SK-N-SH (cell line): ENCODE data around the gene TAGLN2. TPM values are rescaled to one million over a fixed set of nuclear protein-coding genes. Genes with fewer than 3 reads are reported as not detected.

Experiments
- CTCF ChIA-PET: fragments of 300-600, 350-600 bp; formaldehyde crosslinking; extraction: SDS; loops from one replicate; lab custom pipeline; 2021; lab: Yijun Ruan, JAX
- POLR2A ChIA-PET: fragments of 350-600 bp; sonication (Branson Sonifier 250); formaldehyde crosslinking; extraction: SDS; loops from one replicate; lab custom pipeline; 2020; ENCODE audit warnings: antibody characterized with exemption, inconsistent platforms; lab: Yijun Ruan, JAX
- DNase-seq: peaks from one replicate; pipeline ENCODE4 v3.0.0; 2012
- H2AFZ ChIP-seq: fragments of 200-600 bp; sonication (generic); 2 replicates; pipeline ENCODE4 v1.8.1; 2016; ENCODE audit warnings: antibody characterized with exemption, mild to moderate bottlenecking, low read depth
- H3F3A ChIP-seq: fragments of 200-600 bp; sonication (generic); replicated peaks from 2 replicates; pipeline ENCODE3; 2016; ENCODE audit warnings: antibody characterized with exemption, mild to moderate bottlenecking; ENCODE audit not compliant: insufficient read depth
- H3K27ac ChIP-seq, 2 experiments: fragments of 200-500 bp in 1 of 2; fragments of 200-600 bp in 1 of 2; sonication (Bioruptor generic) in 1 of 2; sonication (generic), shearing (Covaris generic) in 1 of 2; 2 replicates each; pipeline versions ENCODE4 v1.5.1 to v1.6.1; 2014 to 2016; ENCODE audit warnings: low read depth in 2 of 2, inconsistent platforms in 1 of 2, low read length in 1 of 2, mild to moderate bottlenecking in 1 of 2, mixed read lengths in 1 of 2
- H3K27me3 ChIP-seq: fragments of 200-600 bp; sonication (generic), shearing (Covaris generic); 2 replicates; pipeline ENCODE4 v1.6.1; 2016; ENCODE audit warnings: mixed run types; ENCODE audit not compliant: insufficient read depth
- H3K36me3 ChIP-seq, 2 experiments: fragments of 200-500 bp in 1 of 2; fragments of 200-600 bp in 1 of 2; sonication (Bioruptor generic) in 1 of 2; sonication (generic) in 1 of 2; replicated peaks in 1 of 2; 2 replicates each; pipeline versions ENCODE3 to v1.5.1; 2014 to 2016; ENCODE audit warnings: low read length in 1 of 2, mild to moderate bottlenecking in 1 of 2; ENCODE audit not compliant: insufficient read depth in 2 of 2, control insufficient read depth in 1 of 2
- H3K4me1 ChIP-seq, 2 experiments: fragments of 200-500 bp in 1 of 2; fragments of 200-600 bp in 1 of 2; sonication (Bioruptor generic) in 1 of 2; sonication (generic), shearing (Covaris generic) in 1 of 2; 2 replicates each; pipeline versions ENCODE4 v1.5.1 to v1.6.1; 2014 to 2016; ENCODE audit warnings: low read depth in 1 of 2, low read length in 1 of 2, mixed run types in 1 of 2; ENCODE audit not compliant: insufficient read depth in 2 of 2, control insufficient read depth in 1 of 2
- H3K4me2 ChIP-seq: fragments of 200-600 bp; sonication (generic), shearing (Covaris generic); 2 replicates; pipeline ENCODE4 v1.6.1; 2017; ENCODE audit warnings: mixed run types
- H3K4me3 ChIP-seq, 2 experiments: fragments of 200-500 bp in 1 of 2; fragments of 200-600 bp in 1 of 2; sonication (Bioruptor generic) in 1 of 2; sonication (generic), shearing (Covaris generic) in 1 of 2; 2 replicates each; pipeline versions ENCODE4 v1.5.1 to v1.8.1; 2014 to 2016; ENCODE audit warnings: low read depth in 2 of 2, inconsistent platforms in 1 of 2, low read length in 1 of 2, mild to moderate bottlenecking in 1 of 2, mixed read lengths in 1 of 2, moderate library complexity in 1 of 2
- H3K79me2 ChIP-seq: fragments of 200-600 bp; sonication (generic); 2 replicates; pipeline ENCODE4 v1.8.1; 2017; ENCODE audit warnings: mild to moderate bottlenecking; ENCODE audit not compliant: insufficient read depth
- H3K9ac ChIP-seq: fragments of 200-600 bp; sonication (generic); 2 replicates; pipeline ENCODE4 v1.6.1; 2017; ENCODE audit warnings: mixed run types
- H3K9me2 ChIP-seq: fragments of 200-600 bp; sonication (generic); 2 replicates; pipeline ENCODE4 v1.6.1; 2017; ENCODE audit warnings: mixed run types
- H3K9me3 ChIP-seq: fragments of 200-600 bp; sonication (generic); 2 replicates; pipeline ENCODE4 v1.6.1; 2017; ENCODE audit warnings: mixed run types, mild to moderate bottlenecking, moderate library complexity
- H4K20me1 ChIP-seq: fragments of 200-600 bp; sonication (generic); 2 replicates; pipeline ENCODE4 v1.6.1; 2017; ENCODE audit warnings: mild to moderate bottlenecking, mixed run types; ENCODE audit not compliant: insufficient read depth
- CHD2 ChIP-seq: fragments of 150-350 bp; IDR thresholded peaks from 2 replicates; pipeline ENCODE4 v1.6.1; 2018; ENCODE audit warnings: low read length; ENCODE audit not compliant: partially characterized antibody
- EP300 ChIP-seq, 2 experiments: IDR thresholded peaks; 2 replicates each; pipeline versions ENCODE4 v1.4.0 to v1.6.1; 2012; ENCODE audit warnings: borderline replicate concordance in 1 of 2, low read depth in 1 of 2, low read length in 1 of 2
- EZH2phosphoT487 ChIP-seq: fragments of 200-600 bp; sonication (generic); IDR thresholded peaks from 2 replicates; pipeline ENCODE4 v1.6.1; 2017; ENCODE audit warnings: low read depth, mixed run types, mild to moderate bottlenecking, antibody characterized with exemption, moderate library complexity, borderline replicate concordance
- FOSL2 ChIP-seq: IDR thresholded peaks from 2 replicates; pipeline ENCODE4 v1.4.0; 2012; ENCODE audit warnings: low read depth, mild to moderate bottlenecking, moderate library complexity, borderline replicate concordance
- FOXM1 ChIP-seq: IDR thresholded peaks from 2 replicates; pipeline ENCODE4 v1.4.0; 2012; ENCODE audit warnings: low read depth, mild to moderate bottlenecking
- GABPA ChIP-seq: IDR thresholded peaks from 2 replicates; pipeline ENCODE4 v1.4.0; 2012; ENCODE audit warnings: low read depth, mild to moderate bottlenecking
- GATA2 ChIP-seq: sonication (generic); formaldehyde crosslinking; IDR thresholded peaks from 2 replicates; pipeline ENCODE4 v1.5.0; 2020; ENCODE audit warnings: mild to moderate bottlenecking, missing genetic modification reagents
- JUND ChIP-seq: IDR thresholded peaks from 2 replicates; pipeline ENCODE4 v1.4.0; 2012
- MAX ChIP-seq: IDR thresholded peaks from 2 replicates; pipeline ENCODE4 v1.4.0; 2012; ENCODE audit warnings: low read depth
- RXRA ChIP-seq: IDR thresholded peaks from 2 replicates; pipeline ENCODE4 v1.4.0; 2012; ENCODE audit warnings: low read depth, mild to moderate bottlenecking, borderline replicate concordance
- TEAD4 ChIP-seq: IDR thresholded peaks from 2 replicates; pipeline ENCODE4 v1.4.0; 2012; ENCODE audit warnings: mild to moderate bottlenecking, borderline replicate concordance; ENCODE audit not compliant: insufficient read depth
- USF2 ChIP-seq: fragments of 150-350 bp; IDR thresholded peaks from 2 replicates; pipeline ENCODE4 v1.6.1; 2017; ENCODE audit warnings: antibody characterized with exemption, low read length, low read depth, borderline replicate concordance
- ZBTB33 ChIP-seq: IDR thresholded peaks from 2 replicates; pipeline ENCODE4 v1.4.0; 2012; ENCODE audit warnings: low read depth, borderline replicate concordance
- WGBS: methylation state at CpG from one replicate; pipeline ENCODE4 v1.1.6; 2017; ENCODE audit warnings: low lambda C conversion rate; 5-methylcytosine and 5-hydroxymethylcytosine counted together
- polyA plus RNA-seq, 3 experiments: library from polyadenylated mRNA; depleted of rRNA; stranded (reverse); fragments of >200 nt; gene quantifications; 2 replicates each; pipeline ENCODE4 v1.2.3, GENCODE V29; 2012
- TF ChIP-seq, protein P1 (sequence below): IDR thresholded peaks from 2 replicates; pipeline ENCODE4; 2012

TAGLN2 gene
- polyA plus RNA-seq, 1 of the 3 experiments (the other 2 are of a cell fraction) = 646 TPM

DNA sequence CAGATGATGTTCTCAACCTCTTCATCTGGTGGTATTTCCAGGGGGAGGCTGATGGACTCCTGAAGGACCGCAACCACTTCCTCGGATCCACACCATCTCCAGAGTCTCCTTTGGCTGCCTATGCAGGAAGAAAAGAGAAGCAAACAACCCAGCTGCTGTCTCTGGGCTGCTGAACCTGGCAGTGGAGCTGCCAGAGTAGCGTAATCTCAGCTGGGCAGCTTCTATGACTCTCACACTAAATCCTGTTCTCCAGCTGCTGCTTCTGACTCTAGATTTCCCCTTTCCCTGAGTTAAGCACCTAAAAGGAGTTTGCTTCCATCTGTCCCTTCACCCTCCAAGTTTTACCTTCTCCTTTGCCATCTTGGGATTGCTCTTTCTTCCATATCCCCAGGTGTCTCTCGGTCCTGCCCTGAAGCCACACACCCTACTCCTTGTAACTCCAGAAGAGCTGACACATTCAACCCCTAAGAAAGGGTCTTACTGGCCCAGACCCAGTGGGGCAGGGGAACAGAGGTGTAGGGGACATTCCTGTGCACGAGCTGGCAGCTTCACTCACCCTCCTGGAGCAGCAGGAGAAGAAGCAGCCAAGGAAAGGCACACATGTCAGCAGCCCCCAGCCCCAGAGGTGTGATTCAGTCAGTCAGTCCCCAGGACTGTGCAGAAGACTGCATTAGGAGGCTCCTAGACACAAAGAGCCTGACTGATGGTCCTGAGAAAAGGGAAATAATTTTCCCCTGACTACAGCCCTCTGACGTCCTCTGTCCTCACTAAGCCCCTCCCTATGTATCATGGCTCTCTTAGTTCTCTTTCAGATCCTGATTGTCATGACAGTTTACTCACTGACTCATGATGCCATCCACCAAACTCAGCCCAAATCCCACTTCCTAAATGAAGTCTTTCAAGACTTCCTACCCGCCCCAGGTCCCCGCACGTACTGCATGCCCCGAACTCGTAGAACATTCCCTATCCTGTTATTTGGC lies 28.5 kb upstream of the TAGLN2 start, which contains the start of gene SLAMF9:
Gene SLAMF9 (minus strand): TSS at position 702 of the 980 bp plus-strand sequence. CDS start 100 bp downstream, at position 602.
- WGBS = 40% methylated on average over 11 of the region's 11 CpGs
- Histone ChIP-seq H3K27me3 (no peaks in the 10 kb centered on the region; the same call in 1 of the 2 replicates), H3F3A (no peaks in the 10 kb centered on the region)
- POLR2A ChIA-PET = no interaction called here
- TF ChIP-seq ZBTB33 = no peak
- TF ChIP-seq CHD2 = no peak
- no peak for TF ChIP-seq FOXM1
- TF ChIP-seq EZH2phosphoT487 = no peak
- no peak for TF ChIP-seq EP300 (IDR thresholded peaks at IDR 0.05; ENCODE audit: borderline replicate concordance in 1 of 2, low read depth in 1 of 2, low read length in 1 of 2)
- no peak for TF ChIP-seq RXRA
- no peak for TF ChIP-seq GABPA
- TF ChIP-seq FOSL2 = no peak
- no peak for TF ChIP-seq TEAD4
- TF ChIP-seq GATA2 (CRISPR knock-in tag) = no peak
- TF ChIP-seq, all 33 proteins: peak for 0
- no peaks in the 10 kb centered on the region for H3K9me3 ChIP-seq
- no peaks in the 10 kb centered on the region for H3K79me2 ChIP-seq
- no peaks in the 10 kb centered on the region for H4K20me1 ChIP-seq
- DNase-seq = no peak
- peak within 1 kb of the TSS; percentile 77; the same call in 1 of the 2 replicates for H2AFZ ChIP-seq
- no peak within 1 kb of the TSS for H3K4me3 ChIP-seq
- no peak within 1 kb of the TSS for H3K27ac ChIP-seq
- H3K9me2 ChIP-seq = no peaks in the 10 kb centered on the region
- no peaks in the 10 kb centered on the region for H3K4me1 ChIP-seq
- no peak within 1 kb of the TSS for H3K9ac ChIP-seq
- CTCF ChIA-PET = interaction anchor here (0.9 to 13.1 kb wide), 7 partner anchors 18 to 155 kb away, joined by 3 to 100 read pairs (median 4); no protein-coding TSS in a partner anchor
- H3K4me2 ChIP-seq = peak within 1 kb of the TSS; percentile 24; the same call in 1 of the 2 replicates
- H3K36me3 ChIP-seq = no peaks in the 10 kb centered on the region

GRCh38 chr1:159952932-159953331 lies 27.6 kb upstream of the TAGLN2 start:
- POLR2A ChIA-PET = no interaction called here
- H3K9me3 ChIP-seq = no peaks in the 10 kb centered on the region
- H3K79me2 ChIP-seq = no peaks in the 10 kb centered on the region
- H3K9me2 ChIP-seq = no peaks in the 10 kb centered on the region
- H3F3A ChIP-seq = no peaks in the 10 kb centered on the region
- H3K4me3 ChIP-seq = no peak overlapping the region
- WGBS = 55% methylated on average over 5 of the region's 5 CpGs
- TF ChIP-seq, protein P1, sequence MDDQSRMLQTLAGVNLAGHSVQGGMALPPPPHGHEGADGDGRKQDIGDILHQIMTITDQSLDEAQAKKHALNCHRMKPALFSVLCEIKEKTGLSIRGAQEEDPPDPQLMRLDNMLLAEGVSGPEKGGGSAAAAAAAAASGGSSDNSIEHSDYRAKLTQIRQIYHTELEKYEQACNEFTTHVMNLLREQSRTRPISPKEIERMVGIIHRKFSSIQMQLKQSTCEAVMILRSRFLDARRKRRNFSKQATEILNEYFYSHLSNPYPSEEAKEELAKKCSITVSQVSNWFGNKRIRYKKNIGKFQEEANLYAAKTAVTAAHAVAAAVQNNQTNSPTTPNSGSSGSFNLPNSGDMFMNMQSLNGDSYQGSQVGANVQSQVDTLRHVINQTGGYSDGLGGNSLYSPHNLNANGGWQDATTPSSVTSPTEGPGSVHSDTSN = no peak
- TF ChIP-seq ZBTB33 = no peak
- TF ChIP-seq USF2 = no peak
- no peak for TF ChIP-seq GATA2 (CRISPR knock-in tag)
- TF ChIP-seq MAX = no peak
- no peak for TF ChIP-seq FOXM1
- TF ChIP-seq JUND = no peak
- H3K9ac ChIP-seq = no peak overlapping the region
- no peak overlapping the region for H3K4me2 ChIP-seq
- H3K36me3 ChIP-seq = no peaks in the 10 kb centered on the region
- H3K27ac ChIP-seq = no peak overlapping the region
- H3K27me3 ChIP-seq = no peaks in the 10 kb centered on the region; the same call in 1 of the 2 replicates
- CTCF ChIA-PET = interaction anchor here (0.9 to 13.1 kb wide), 7 partner anchors 16 to 154 kb away, joined by 3 to 100 read pairs (median 4); no protein-coding TSS in a partner anchor
- no peaks in the 10 kb centered on the region for H3K4me1 ChIP-seq
- H2AFZ ChIP-seq = no peak overlapping the region
- no peaks in the 10 kb centered on the region for H4K20me1 ChIP-seq
- DNase-seq = no peak
